GM23248 (cell line): ENCODE measurements around the gene OR1E2.

Experiments
- EZH2 ChIP-seq: fragments of 200-600 bp; sonication (generic); IDR thresholded peaks from 2 replicates; pipeline ENCODE4 v1.6.1; 2018; ENCODE audit warnings: antibody characterized with exemption, mild to moderate bottlenecking; ENCODE audit not compliant: insufficient read depth, poor library complexity, severe bottlenecking
- EZH2phosphoT487 ChIP-seq: fragments of 200-600 bp; sonication (generic); IDR thresholded peaks from 2 replicates; pipeline ENCODE4 v1.6.1; 2018; ENCODE audit warnings: antibody characterized with exemption, moderate library complexity, mild to moderate bottlenecking, low read depth; ENCODE audit not compliant: insufficient read depth

- TF ChIP-seq EZH2 (no peak), EZH2phosphoT487 (no peak)
These were observed 35.9 kb upstream of the OR1E2 start for GRCh38 chr17:3469529-3469928.
